SH-SY5Y (cell line): ENCODE measurements around the gene HOXB4.

Source experiments
- GATA2 ChIP-seq: IDR thresholded peaks from 2 replicates; pipeline ENCODE4 v1.6.1; 2011; ENCODE audit warnings: mild to moderate bottlenecking, low read depth, low read length
- GATA3 ChIP-seq: IDR thresholded peaks from 2 replicates; pipeline ENCODE4 v1.6.1; 2011; ENCODE audit warnings: low read depth, mild to moderate bottlenecking, low read length, moderate library complexity

DNA sequence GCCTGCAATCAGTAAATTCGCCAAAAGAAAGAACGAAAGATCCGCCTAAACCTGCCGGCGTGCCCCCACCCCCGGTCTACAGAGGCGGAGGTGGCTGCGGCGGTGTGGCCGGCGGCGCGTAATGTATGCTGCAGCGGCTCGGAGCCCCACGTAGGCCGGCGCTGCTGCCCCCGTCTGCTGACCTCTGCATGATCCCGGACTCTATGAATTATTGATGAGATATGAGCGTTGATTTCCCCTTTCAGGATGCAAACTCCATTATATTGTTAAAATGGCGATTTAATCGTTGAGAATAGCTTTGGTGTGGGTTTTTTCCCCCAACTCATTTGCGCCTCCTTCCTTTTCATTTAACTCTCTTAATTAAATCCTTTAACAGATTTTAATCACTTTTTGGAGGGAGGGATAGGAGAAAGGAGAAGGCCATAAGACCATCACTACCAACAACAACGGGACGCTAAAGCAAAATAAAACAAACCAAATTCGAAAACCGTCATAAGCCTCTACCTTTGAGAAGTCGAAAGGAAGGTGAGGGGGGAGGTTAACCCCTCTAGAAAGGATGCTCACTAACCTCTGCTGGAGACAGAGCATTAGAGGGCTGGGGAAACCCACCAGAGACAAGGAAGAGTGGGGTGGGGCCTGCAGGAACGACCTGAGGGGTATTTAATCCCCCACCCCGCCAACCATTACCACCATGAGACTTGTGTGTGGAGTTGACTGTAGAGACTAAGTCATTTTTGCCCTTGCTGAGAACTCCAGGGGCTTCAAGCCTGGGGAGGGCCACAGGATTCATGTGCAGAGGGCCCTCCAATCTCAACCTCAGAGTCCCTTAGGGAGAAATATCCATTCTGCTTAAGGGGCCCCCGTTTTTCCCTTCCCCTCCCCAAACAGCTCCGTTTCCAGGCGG, 8.5 kb upstream of the HOXB4 start:
- TF ChIP-seq GATA2 (no peak), GATA3 (no peak)
